NCI-H2196 treated with DMSO at 0.1 percent for 48 hours (cell line): ENCODE results near the gene EXD2.
A peak's percentile ranks its signal among the peaks of the same experiment; 100 is the strongest.
"Not testable (repeated sequence)": the region's sequence is repeated elsewhere in the genome, so short reads cannot be mapped to it uniquely, and the experiment has no call there.

Experiments
- DNase-seq: peaks from one replicate; lab custom pipeline; 2025; ENCODE audit not compliant: unreplicated experiment; lab: John Stamatoyannopoulos, UW

The EXD2 gene

GRCh38 chr14:69190191-69190590 lies 1.1 kb upstream of the EXD2 start:
- no peak for DNase-seq

- no peak for DNase-seq
Observed at GRCh38 chr14:69193721-69194120, 2.4 kb downstream of the EXD2 start.

- DNase-seq, result no peak
Observed at GRCh38 chr14:69199786-69200185, 8.5 kb downstream of the EXD2 start.

DNA sequence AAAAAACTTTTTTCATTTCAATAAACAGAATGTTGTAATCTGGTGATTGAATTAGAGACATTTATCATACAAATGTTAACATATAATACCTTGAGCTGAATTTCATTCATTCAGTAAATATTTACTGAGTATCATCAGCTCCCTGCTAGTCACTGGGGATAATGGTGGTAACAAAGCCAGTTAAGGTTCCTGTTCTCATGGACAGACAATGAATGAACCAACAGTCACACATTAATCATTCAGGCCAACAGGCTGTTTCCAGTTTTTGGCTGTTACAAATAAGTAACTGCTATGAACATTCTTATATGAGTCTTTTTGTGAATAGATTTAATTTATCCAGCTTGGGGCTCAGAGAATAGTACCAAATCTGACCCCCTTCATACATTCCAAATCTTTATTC lies 13.5 kb downstream of the EXD2 start:
- DNase-seq, result no peak

GRCh38 chr14:69207435-69208041 lies 16.2 kb downstream of the EXD2 start:
- DNase-seq, result no peak

- DNase-seq, result no peak
Observed at GRCh38 chr14:69208666-69209065, 17.4 kb downstream of the EXD2 start.

GRCh38 chr14:69214393-69214792 lies 23.1 kb downstream of the EXD2 start:
- DNase-seq, result no peak

GRCh38 chr14:69217663-69218062 lies 26.4 kb downstream of the EXD2 start:
- not testable (repeated sequence) for DNase-seq

DNA sequence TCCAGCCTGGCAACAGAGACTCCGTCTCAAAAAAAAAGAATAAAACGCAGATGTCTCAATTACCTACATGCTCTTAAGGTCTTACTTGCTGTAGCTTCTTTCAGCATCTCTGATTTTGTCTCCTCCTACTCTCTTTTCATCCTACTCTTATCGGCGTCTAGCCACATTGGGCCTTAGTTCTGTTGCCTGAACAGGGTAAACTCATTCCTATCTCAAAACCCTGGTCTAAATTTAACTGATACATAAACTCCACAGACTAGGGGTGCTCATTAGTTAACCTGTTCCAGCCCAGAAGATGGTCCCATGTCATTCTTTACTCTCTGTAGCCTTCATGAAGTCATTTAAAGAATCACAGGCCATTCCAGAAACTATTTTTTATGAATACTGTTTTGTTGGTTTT lies 33.6 kb downstream of the EXD2 start:
- no peak for DNase-seq

DNA sequence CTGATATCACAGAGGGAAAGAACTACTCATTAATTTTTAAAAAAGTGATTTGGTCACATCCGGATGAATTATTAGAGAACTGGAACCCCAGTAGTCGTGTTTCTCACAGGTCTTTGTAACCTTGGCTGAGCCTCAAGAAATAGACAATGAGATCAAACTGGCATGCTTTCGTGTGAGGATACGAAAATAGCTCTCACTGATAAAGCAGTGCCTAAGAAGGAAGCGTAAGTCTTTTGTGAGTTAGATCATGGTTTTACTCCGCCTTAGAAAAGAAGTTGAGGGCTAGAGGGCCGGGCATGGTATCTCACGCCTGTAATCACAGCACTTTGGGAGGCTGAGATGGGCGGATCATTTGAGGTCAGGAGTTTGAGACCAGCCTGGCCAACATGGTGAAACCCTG lies 34.9 kb downstream of the EXD2 start:
- DNase-seq, result no peak

GRCh38 chr14:69226736-69227135 lies 35.4 kb downstream of the EXD2 start:
- DNase-seq, result no peak

GRCh38 chr14:69231486-69231885 lies 40.2 kb downstream of the EXD2 start:
- no peak for DNase-seq

DNA sequence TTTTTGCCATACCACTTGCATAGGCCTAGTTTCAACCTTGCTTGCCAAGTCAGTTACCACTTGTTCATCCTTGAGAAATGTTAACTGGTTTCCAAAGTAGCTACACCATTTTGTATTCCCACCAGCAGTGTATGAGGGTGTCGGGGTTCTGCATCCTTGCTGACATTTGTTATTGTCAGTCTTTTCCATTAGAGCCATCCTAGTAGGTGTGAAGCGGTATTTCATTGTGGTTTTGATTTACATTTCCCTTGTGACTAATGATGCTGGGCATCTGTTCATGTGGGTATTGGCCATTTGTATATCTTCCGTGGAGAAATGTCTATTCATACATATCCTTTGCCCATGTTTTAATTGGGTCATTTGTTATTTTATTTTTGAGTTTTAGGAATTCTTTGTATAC lies 41.1 kb downstream of the EXD2 start:
- DNase-seq, result no peak

- DNase-seq, result no peak
Observed at GRCh38 chr14:69234106-69234505, 42.8 kb downstream of the EXD2 start.

- no peak for DNase-seq
Observed at GRCh38 chr14:69235708-69236107, 44.4 kb downstream of the EXD2 start.

- no peak for DNase-seq
Observed at GRCh38 chr14:69237142-69237541, 45.8 kb downstream of the EXD2 start.

- no peak for DNase-seq
Observed at GRCh38 chr14:69237584-69237983, 46.3 kb downstream of the EXD2 start.

GRCh38 chr14:69238883-69239282 lies 47.6 kb downstream of the EXD2 start:
- no peak for DNase-seq

DNA sequence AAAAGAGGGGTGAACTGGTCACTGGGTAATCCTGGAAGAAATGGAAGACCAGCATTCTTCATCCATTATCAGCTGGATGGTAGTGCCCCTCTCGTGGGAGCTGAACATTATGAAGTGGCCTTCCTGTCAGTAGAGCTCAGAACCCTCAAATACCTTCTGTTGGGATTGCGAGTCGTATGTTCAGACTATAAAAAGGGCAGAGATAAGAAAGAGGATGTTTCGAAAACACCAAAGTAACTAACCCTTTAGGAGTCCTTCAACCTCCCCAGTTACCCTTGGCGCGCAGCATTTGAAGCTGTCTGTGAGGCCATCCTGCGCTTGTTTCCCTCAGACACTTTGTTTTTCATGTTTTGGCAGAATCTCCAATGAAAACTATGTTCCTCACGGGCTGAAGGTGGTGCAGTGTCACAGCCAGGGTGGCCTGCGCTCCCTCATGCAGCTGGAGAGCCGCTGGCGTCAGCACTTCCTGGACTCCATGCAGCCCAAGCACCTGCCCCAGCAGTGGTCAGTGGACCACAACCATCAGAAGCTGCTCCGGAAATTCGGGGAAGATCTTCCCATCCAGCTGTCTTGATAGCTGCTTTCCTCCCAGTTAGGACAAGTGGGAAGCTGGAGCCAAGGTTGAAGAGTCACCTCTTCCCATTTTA lies 49.4 kb downstream of the EXD2 start:
- no peak for DNase-seq

GRCh38 chr14:69241577-69241976 lies 50.3 kb downstream of the EXD2 start:
- no peak for DNase-seq

GRCh38 chr14:69242311-69243224 lies 51.3 kb downstream of the EXD2 start:
- peak; percentile 32 for DNase-seq

- DNase-seq, result no peak
Observed at GRCh38 chr14:69244946-69245345, 53.6 kb downstream of the EXD2 start.
